Measurements from ENCODE around the gene EPYC. TPM values are rescaled to one million over a fixed set of nuclear protein-coding genes. Genes with fewer than 3 reads are reported as not detected.

EPYC gene
- total and polyA plus RNA-seq, 4 donors, result 0.17 TPM; not detected in 3

DNA sequence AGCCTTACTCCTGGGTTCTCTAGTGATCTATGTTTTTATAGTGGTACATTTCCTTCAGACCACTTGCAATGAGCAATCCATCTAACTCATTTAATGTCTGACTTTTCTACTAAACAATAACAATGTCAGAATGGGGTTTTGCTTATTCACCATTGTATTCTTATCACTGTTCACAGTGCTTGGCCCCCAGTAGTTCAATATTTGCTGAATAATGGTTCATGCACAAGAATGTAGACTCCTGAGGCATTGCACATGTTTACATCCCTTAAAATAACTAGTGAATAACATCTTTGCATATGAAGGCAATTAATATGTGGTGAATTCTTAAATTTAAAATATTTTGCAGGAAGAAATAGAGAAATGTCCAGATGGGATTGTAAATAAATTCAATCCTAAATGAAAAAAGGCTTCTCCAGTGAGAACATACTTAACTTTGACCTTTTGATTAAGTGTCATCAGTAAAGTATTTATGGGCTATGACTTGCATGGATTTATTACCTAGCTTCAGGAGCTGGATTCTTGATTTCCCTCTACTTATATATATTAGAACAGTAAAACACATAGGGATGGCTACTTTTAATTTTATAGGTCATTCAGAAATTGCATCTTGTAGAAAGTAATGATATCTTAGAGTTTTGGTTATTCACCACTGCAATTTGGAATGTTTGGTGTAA, 53.2 kb downstream of the EPYC start:
- Histone ChIP-seq H3K27ac (ENCODE audit: low read depth, low read length) (no peak overlapping the region), H3K27me3 (ENCODE audit: control insufficient read depth, insufficient read depth, low read length) (no peaks in the 10 kb centered on the region), H3K9me3 (ENCODE audit: control insufficient read depth, insufficient read depth, low read length) (no peaks in the 10 kb centered on the region), H3K4me3 (ENCODE audit: low read depth, low read length) (no peak overlapping the region), H3K4me1 (ENCODE audit: control insufficient read depth, insufficient read depth, low read length) (no peaks in the 10 kb centered on the region), H3K36me3 (ENCODE audit: control insufficient read depth, insufficient read depth, low read length) (no peaks in the 10 kb centered on the region)
- no peak for DNase-seq (ENCODE audit: low read depth in 4 of 6, low spot score in 6 of 6)

DNA sequence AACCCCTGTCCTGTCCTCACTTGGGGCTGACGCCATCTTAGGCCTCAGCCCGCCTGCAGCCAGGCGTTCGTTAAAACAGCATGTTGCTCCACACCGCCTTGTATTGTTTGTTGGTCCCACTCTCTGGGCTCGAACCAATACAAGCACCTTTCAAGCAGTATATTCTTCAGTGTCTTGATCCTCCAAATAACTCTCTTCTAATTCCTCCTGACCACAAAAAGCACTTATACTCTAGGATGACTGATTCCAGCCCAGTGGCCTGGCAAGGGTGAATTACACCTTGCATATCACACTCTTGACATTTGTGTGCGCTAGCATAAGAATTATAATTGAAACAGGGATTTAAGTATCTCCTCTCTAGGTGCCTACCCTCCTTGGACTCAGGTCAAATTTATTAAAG, 56.9 kb downstream of the EPYC start:
- WGBS (ENCODE audit: insufficient coverage), result 93% methylated on average over 6 of the region's 7 CpGs
- Histone ChIP-seq H3K4me1 (ENCODE audit: control insufficient read depth, insufficient read depth, low read length) (no peaks in the 10 kb centered on the region), H3K27me3 (ENCODE audit: control insufficient read depth, insufficient read depth, low read length) (no peaks in the 10 kb centered on the region), H3K9me3 (ENCODE audit: control insufficient read depth, insufficient read depth, low read length) (no peaks in the 10 kb centered on the region), H3K36me3 (ENCODE audit: control insufficient read depth, insufficient read depth, low read length) (no peaks in the 10 kb centered on the region), H3K4me3 (ENCODE audit: low read depth, low read length) (no peak overlapping the region), H3K27ac (ENCODE audit: low read depth, low read length) (no peak overlapping the region)
- DNase-seq (ENCODE audit: low read depth in 4 of 6, low spot score in 6 of 6), result no peak

DNA sequence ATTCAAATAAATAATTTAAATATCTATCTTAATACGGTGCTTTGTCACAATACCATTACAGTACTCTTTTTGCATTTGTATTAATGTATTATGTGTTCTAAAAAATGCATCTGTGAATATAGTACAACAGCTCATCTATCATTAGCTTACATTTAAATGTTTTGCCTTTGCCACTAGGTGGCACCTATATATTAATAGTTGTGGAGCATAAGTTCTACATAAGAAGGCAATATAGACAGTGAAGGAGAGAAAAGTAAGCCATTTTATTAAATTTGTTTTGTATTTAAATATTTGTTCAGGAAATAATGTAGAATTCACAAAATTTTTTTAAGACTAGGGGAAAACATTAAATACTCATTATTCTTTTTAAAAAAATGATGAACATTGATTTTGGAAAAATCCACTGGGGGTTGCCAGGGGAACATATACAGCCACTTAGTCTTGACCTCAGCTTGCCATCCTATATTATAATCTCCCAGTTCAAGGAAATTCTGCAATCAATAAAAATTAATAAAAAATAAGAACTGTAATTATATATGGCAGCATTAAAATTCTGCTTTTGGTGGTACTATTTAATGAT, 59.6 kb downstream of the EPYC start:
- Histone ChIP-seq H3K9me3 (ENCODE audit: control insufficient read depth, insufficient read depth, low read length) (no peaks in the 10 kb centered on the region), H3K4me3 (ENCODE audit: low read depth, low read length) (no peak overlapping the region)
- WGBS (ENCODE audit: insufficient coverage), result no CpG with 5 or more reads among the region's 1 CpG

GRCh38 chr12:90943255-90943654, 61.5 kb downstream of the EPYC start:
- DNase-seq (ENCODE audit: low read depth in 4 of 6, low spot score in 6 of 6), result no peak
- H3K4me3 ChIP-seq (ENCODE audit: low read depth, low read length), result no peak overlapping the region
- no peak overlapping the region for H3K27ac ChIP-seq (ENCODE audit: low read depth, low read length)
- H3K36me3 ChIP-seq (ENCODE audit: control insufficient read depth, insufficient read depth, low read length), result no peaks in the 10 kb centered on the region
- no peaks in the 10 kb centered on the region for H3K27me3 ChIP-seq (ENCODE audit: control insufficient read depth, insufficient read depth, low read length)
- WGBS (ENCODE audit: insufficient coverage), result no CpG with 5 or more reads among the region's 1 CpG
- H3K4me1 ChIP-seq (ENCODE audit: control insufficient read depth, insufficient read depth, low read length), result no peaks in the 10 kb centered on the region
- H3K9me3 ChIP-seq (ENCODE audit: control insufficient read depth, insufficient read depth, low read length), result no peaks in the 10 kb centered on the region

More for the DNA sequence above, 59.6 kb downstream of the EPYC start:
- Histone ChIP-seq H3K4me1 (ENCODE audit: control insufficient read depth, insufficient read depth, low read length) (no peaks in the 10 kb centered on the region), H3K36me3 (ENCODE audit: control insufficient read depth, insufficient read depth, low read length) (no peaks in the 10 kb centered on the region), H3K27ac (ENCODE audit: low read depth, low read length) (no peak overlapping the region), H3K27me3 (ENCODE audit: control insufficient read depth, insufficient read depth, low read length) (no peaks in the 10 kb centered on the region)
- DNase-seq (ENCODE audit: low read depth in 4 of 6, low spot score in 6 of 6), result peak in 2 of 6 donors; percentile 13 to 34

GRCh38 chr12:90940872-90941499, 63.8 kb downstream of the EPYC start:
- H3K9me3 ChIP-seq (ENCODE audit: control insufficient read depth, insufficient read depth, low read length), result no peaks in the 10 kb centered on the region
- no peaks in the 10 kb centered on the region for H3K36me3 ChIP-seq (ENCODE audit: control insufficient read depth, insufficient read depth, low read length)
- H3K27me3 ChIP-seq (ENCODE audit: control insufficient read depth, insufficient read depth, low read length), result no peaks in the 10 kb centered on the region
- no peak overlapping the region for H3K4me3 ChIP-seq (ENCODE audit: low read depth, low read length)
- no peak overlapping the region for H3K27ac ChIP-seq (ENCODE audit: low read depth, low read length)
- no CpG with 5 or more reads among the region's 3 CpGs for WGBS (ENCODE audit: insufficient coverage)
- H3K4me1 ChIP-seq (ENCODE audit: control insufficient read depth, insufficient read depth, low read length), result no peaks in the 10 kb centered on the region
- DNase-seq (ENCODE audit: low read depth in 4 of 6, low spot score in 6 of 6), result peak in 4 of 6 donors; percentile 13 to 86 (median 41)

- Histone ChIP-seq H3K4me3 (ENCODE audit: low read depth, low read length) (no peak overlapping the region), H3K9me3 (ENCODE audit: control insufficient read depth, insufficient read depth, low read length) (no peaks in the 10 kb centered on the region), H3K27ac (ENCODE audit: low read depth, low read length) (no peak overlapping the region), H3K36me3 (ENCODE audit: control insufficient read depth, insufficient read depth, low read length) (no peaks in the 10 kb centered on the region), H3K4me1 (ENCODE audit: control insufficient read depth, insufficient read depth, low read length) (no peaks in the 10 kb centered on the region), H3K27me3 (ENCODE audit: control insufficient read depth, insufficient read depth, low read length) (no peaks in the 10 kb centered on the region)
- 92% methylated on average over 1 of the region's 1 CpG for WGBS (ENCODE audit: insufficient coverage)
- no peak for DNase-seq (ENCODE audit: low read depth in 4 of 6, low spot score in 6 of 6)
These were observed 65.4 kb downstream of the EPYC start for GRCh38 chr12:90939382-90939781.

GRCh38 chr12:90938451-90938850, 66.3 kb downstream of the EPYC start:
- DNase-seq (ENCODE audit: low read depth in 4 of 6, low spot score in 6 of 6), result no peak
- H3K4me3 ChIP-seq (ENCODE audit: low read depth, low read length), result no peak overlapping the region
- WGBS (ENCODE audit: insufficient coverage), result 100% methylated on average over 2 of the region's 6 CpGs

GRCh38 chr12:90937651-90938050, 67.1 kb downstream of the EPYC start:
- H3K4me1 ChIP-seq (ENCODE audit: control insufficient read depth, insufficient read depth, low read length), result no peaks in the 10 kb centered on the region
- 80% methylated on average over 1 of the region's 2 CpGs for WGBS (ENCODE audit: insufficient coverage)
- no peak overlapping the region for H3K27ac ChIP-seq (ENCODE audit: low read depth, low read length)
- H3K27me3 ChIP-seq (ENCODE audit: control insufficient read depth, insufficient read depth, low read length), result no peaks in the 10 kb centered on the region
- DNase-seq (ENCODE audit: low read depth in 4 of 6, low spot score in 6 of 6), result no peak
- H3K9me3 ChIP-seq (ENCODE audit: control insufficient read depth, insufficient read depth, low read length), result no peaks in the 10 kb centered on the region
- H3K4me3 ChIP-seq (ENCODE audit: low read depth, low read length), result no peak overlapping the region
- H3K36me3 ChIP-seq (ENCODE audit: control insufficient read depth, insufficient read depth, low read length), result no peaks in the 10 kb centered on the region

More at GRCh38 chr12:90938451-90938850, 66.3 kb downstream of the EPYC start:
- no peaks in the 10 kb centered on the region for H3K4me1 ChIP-seq (ENCODE audit: control insufficient read depth, insufficient read depth, low read length)
- H3K9me3 ChIP-seq (ENCODE audit: control insufficient read depth, insufficient read depth, low read length), result no peaks in the 10 kb centered on the region
- no peaks in the 10 kb centered on the region for H3K27me3 ChIP-seq (ENCODE audit: control insufficient read depth, insufficient read depth, low read length)
- no peaks in the 10 kb centered on the region for H3K36me3 ChIP-seq (ENCODE audit: control insufficient read depth, insufficient read depth, low read length)
- no peak overlapping the region for H3K27ac ChIP-seq (ENCODE audit: low read depth, low read length)

DNA sequence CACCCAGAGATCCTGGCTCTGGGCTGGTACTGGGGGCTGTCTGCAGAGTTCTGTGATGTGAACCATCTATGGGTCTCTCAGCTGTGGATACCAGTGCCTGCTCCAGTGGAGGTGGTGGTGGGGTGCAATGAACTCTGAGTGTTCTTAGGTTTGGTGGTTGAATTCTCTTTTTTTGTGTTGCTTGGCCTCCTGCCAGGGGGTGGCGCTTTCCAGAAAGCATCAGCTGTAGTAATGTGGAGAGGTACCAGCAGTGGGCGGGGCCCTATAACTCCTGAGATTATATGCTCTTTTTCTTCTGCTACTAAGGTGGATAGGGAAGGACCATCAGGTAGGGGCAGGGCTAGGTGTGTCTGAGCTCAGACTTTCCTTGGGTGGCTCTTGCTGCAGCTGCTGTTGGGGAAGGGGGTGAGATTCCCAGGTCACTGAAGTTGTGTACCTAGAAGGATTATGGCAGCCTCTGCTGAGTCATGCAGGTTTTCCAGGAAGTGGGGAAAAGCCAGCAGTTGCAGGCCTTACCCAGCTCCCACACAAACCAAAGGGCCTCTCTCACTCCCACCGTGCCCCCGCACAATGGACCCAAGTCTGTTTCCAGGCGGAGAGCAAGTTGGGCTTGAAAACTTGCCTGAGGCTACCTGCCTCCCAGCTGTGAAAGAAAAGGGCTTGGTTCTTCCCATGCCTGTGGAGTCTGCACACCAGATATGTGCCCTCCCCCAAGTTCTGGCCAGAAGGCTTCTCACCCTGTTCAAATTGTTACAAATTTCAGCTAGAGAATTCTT, 68.4 kb downstream of the EPYC start:
- H3K4me1 ChIP-seq (ENCODE audit: control insufficient read depth, insufficient read depth, low read length), result no peaks in the 10 kb centered on the region
- WGBS (ENCODE audit: insufficient coverage), result 98% methylated on average over 5 of the region's 5 CpGs
- H3K27ac ChIP-seq (ENCODE audit: low read depth, low read length), result no peak overlapping the region
- H3K4me3 ChIP-seq (ENCODE audit: low read depth, low read length), result no peak overlapping the region
- H3K27me3 ChIP-seq (ENCODE audit: control insufficient read depth, insufficient read depth, low read length), result no peaks in the 10 kb centered on the region
- DNase-seq (ENCODE audit: low read depth in 4 of 6, low spot score in 6 of 6), result no peak
- no peaks in the 10 kb centered on the region for H3K9me3 ChIP-seq (ENCODE audit: control insufficient read depth, insufficient read depth, low read length)
- H3K36me3 ChIP-seq (ENCODE audit: control insufficient read depth, insufficient read depth, low read length), result no peaks in the 10 kb centered on the region
